A673 (cell line): ENCODE results near the gene CA9.

Source experiments
- EZH2 ChIP-seq: fragments of 200-600 bp; sonication (generic); IDR thresholded peaks from 2 replicates; pipeline ENCODE4 v1.6.1; 2017; ENCODE audit warnings: borderline replicate concordance, low read depth, mild to moderate bottlenecking, mixed read lengths, antibody characterized with exemption, low read length; ENCODE audit not compliant: poor library complexity, severe bottlenecking
- TF ChIP-seq, protein P1 (sequence below): fragments of 300-800, 200-600 bp; sonication (generic); conservative IDR thresholded peaks from 2 replicates; pipeline ENCODE4 v1.5.1; 2017; ENCODE audit warnings: low read depth, mild to moderate bottlenecking, antibody characterized with exemption, low read length, moderate library complexity, mixed read lengths

DNA sequence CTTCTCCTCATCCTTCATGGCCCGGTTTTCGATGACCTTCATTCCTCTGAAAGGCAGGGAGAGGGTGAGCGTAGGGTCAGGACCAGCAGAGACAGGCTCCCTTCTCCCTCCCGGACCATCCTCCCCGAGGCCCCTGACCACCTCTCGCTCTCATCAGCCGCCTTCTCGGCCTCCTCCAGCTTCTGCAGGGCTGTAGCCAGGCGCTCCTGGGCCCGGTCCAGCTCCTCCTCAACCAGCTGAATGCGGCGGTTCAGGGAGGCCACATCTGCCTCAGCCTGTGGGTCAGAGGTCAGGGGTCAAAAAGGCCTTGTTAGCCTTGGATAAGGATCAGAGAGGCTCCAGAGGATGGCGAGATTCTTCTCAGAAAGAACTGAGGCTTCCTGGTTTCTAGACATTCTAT is 11.8 kb downstream of the CA9 start:
- TF ChIP-seq, protein P1, sequence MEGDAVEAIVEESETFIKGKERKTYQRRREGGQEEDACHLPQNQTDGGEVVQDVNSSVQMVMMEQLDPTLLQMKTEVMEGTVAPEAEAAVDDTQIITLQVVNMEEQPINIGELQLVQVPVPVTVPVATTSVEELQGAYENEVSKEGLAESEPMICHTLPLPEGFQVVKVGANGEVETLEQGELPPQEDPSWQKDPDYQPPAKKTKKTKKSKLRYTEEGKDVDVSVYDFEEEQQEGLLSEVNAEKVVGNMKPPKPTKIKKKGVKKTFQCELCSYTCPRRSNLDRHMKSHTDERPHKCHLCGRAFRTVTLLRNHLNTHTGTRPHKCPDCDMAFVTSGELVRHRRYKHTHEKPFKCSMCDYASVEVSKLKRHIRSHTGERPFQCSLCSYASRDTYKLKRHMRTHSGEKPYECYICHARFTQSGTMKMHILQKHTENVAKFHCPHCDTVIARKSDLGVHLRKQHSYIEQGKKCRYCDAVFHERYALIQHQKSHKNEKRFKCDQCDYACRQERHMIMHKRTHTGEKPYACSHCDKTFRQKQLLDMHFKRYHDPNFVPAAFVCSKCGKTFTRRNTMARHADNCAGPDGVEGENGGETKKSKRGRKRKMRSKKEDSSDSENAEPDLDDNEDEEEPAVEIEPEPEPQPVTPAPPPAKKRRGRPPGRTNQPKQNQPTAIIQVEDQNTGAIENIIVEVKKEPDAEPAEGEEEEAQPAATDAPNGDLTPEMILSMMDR, result no peak
- TF ChIP-seq EZH2, result no peak
